ENCODE measurements around the gene FSTL4. TPM values are rescaled to one million over a fixed set of nuclear protein-coding genes. Genes with fewer than 3 reads are reported as not detected.

FSTL4 gene
- total and polyA plus RNA-seq, 2 donors (not counting 1 experiment from before 2014, with no cell fraction given), result 0.31 to 6.7 TPM

DNA sequence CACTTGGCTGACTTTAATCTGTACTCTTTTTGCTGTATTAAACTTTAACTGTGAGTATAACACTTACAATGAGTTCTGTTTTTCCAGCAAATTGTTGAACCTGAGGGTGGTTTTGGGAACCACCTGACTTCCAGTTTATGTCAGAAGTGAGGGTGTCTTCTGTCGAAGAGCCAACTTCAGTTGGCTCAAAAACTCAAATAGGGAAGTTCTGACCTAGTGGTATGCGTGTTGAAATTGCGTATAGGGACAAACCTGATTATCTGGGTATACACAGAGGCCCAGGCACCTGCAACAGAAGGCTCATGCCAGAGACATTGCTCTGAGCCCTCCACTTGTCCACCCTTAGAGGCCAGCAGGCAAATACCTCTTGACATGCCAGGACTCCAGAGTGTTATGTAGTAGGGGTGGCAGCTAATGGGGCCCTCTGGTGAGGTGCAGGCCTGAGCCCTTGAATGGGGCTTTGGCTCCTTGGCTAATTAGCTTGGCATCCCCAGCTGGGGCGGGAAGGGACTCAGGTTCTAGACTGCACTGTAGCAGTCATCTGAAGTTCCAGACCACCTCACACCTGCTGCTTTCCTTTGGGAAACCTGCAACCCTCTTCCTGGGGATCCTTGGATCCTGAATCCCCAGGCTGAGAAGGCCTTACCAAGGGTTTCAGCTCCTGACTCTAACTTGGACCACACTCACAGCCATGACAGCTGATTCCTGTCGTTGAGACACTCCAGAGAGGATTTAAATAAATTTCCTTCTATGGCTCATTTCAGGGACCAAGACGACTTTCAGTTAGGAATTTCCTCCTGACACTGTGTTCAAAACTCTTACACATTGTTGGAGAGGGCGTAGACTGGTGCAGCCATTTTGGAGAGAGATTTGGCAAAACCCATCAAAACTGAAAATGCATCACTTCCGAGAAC lies 370.9 kb downstream of the FSTL4 start:
- H3K9me3 Mint-ChIP-seq (ENCODE audit: insufficient read depth), result no peaks in the 10 kb centered on the region
- H3K27me3 ChIP-seq (replicated peaks in 1 of 4; ENCODE audit: control extremely low read depth in 1 of 4, control insufficient read depth in 3 of 4, insufficient read depth in 4 of 4, low read length in 3 of 4), result no peaks in the 10 kb centered on the region
- DNase-seq, result no peak
- H2AFZ ChIP-seq (ENCODE audit: insufficient read depth, low read depth, low read length, poor library complexity, severe bottlenecking), result no peak overlapping the region
- no peak overlapping the region for H3K27ac ChIP-seq (ENCODE audit: low read length in 2 of 2)
- H3K79me2 ChIP-seq (ENCODE audit: control insufficient read depth, insufficient read depth, low read length), result no peaks in the 10 kb centered on the region
- peaks cover 4% of the 10 kb centered on the region for H3K4me1 Mint-ChIP-seq
- ChIA-PET POLR2A (no interaction called here), CTCF (no interaction called here)
- no peak for ATAC-seq (ENCODE audit: low read depth)
- H3K4me3 ChIP-seq (ENCODE audit: control extremely low read depth in 1 of 5, extremely low read depth in 1 of 5, insufficient read depth in 1 of 5, low read depth in 2 of 5, low read length in 4 of 5), result no peak overlapping the region
- H3K9me3 ChIP-seq (ENCODE audit: control extremely low read depth in 1 of 3, control insufficient read depth in 2 of 3, insufficient read depth in 1 of 3, low read length in 2 of 3), result no peaks in the 10 kb centered on the region
- no peaks in the 10 kb centered on the region for H3K36me3 ChIP-seq (replicated peaks in 1 of 2; ENCODE audit: control extremely low read depth in 1 of 2, control insufficient read depth in 1 of 2, extremely low read depth in 1 of 2, insufficient read depth in 2 of 2, low read length in 1 of 2)
- H3K4me3 Mint-ChIP-seq, result no peak overlapping the region
- WGBS (ENCODE audit: insufficient coverage), result 54% methylated on average over 5 of the region's 8 CpGs
- no peak overlapping the region for H3K4me2 ChIP-seq (replicated peaks; ENCODE audit: low read depth, low read length, poor library complexity, severe bottlenecking)
- H3K9ac ChIP-seq (ENCODE audit: low read length), result no peak overlapping the region
- H3K27ac Mint-ChIP-seq, result no peak overlapping the region
- no peaks in the 10 kb centered on the region for H4K20me1 ChIP-seq (ENCODE audit: control insufficient read depth, insufficient read depth, low read length, poor library complexity, severe bottlenecking)
- H3K27me3 Mint-ChIP-seq, result peaks cover 3% of the 10 kb centered on the region
- intact Hi-C loops (cut with micrococcal nuclease), result no loop called here
- H3K4me1 ChIP-seq (ENCODE audit: control insufficient read depth in 2 of 2, insufficient read depth in 2 of 2, low read length in 2 of 2), result no peaks in the 10 kb centered on the region
- TF ChIP-seq EZH2 (IDR thresholded peaks at IDR 0.05; ENCODE audit: borderline replicate concordance, insufficient read depth, low read depth, low read length, poor library complexity, severe bottlenecking), result no peak
- TF ChIP-seq, protein P1, sequence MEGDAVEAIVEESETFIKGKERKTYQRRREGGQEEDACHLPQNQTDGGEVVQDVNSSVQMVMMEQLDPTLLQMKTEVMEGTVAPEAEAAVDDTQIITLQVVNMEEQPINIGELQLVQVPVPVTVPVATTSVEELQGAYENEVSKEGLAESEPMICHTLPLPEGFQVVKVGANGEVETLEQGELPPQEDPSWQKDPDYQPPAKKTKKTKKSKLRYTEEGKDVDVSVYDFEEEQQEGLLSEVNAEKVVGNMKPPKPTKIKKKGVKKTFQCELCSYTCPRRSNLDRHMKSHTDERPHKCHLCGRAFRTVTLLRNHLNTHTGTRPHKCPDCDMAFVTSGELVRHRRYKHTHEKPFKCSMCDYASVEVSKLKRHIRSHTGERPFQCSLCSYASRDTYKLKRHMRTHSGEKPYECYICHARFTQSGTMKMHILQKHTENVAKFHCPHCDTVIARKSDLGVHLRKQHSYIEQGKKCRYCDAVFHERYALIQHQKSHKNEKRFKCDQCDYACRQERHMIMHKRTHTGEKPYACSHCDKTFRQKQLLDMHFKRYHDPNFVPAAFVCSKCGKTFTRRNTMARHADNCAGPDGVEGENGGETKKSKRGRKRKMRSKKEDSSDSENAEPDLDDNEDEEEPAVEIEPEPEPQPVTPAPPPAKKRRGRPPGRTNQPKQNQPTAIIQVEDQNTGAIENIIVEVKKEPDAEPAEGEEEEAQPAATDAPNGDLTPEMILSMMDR (IDR thresholded peaks at IDR 0.05), result no peak

DNA sequence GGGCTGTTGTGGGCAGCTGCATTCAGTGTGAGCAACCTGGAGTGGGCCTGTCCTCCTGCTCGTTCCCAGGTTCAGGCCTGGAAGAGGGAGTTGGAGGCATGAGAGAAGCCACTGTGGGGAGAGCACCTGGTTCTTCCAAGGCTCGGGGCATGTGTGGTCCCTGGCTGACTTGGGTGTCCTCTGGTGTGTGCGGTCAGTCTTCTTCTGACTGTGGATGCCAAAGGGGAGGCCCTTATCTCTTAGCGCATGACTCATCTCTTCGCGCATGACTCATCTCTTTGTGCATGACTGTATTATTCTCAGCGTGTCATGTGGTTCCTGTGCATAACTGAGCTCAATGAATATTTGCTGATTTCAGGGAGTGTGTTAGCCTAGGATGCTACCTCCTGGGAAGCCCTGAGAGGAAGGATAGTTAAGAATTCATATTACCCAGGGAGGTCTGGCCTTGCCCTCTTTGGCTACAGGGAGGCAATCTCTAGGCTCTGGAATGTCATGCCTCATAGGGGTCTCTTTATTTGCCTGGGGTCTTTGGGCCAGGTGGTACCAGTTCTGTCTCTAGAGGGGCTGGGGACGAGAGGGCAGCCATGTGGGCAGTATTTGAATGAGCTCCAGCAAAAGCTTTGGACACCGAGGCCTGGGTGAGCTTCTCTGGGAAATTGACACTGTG lies 371.8 kb downstream of the FSTL4 start:
- Histone ChIP-seq H3K4me3 (ENCODE audit: control extremely low read depth in 1 of 5, extremely low read depth in 1 of 5, insufficient read depth in 1 of 5, low read depth in 2 of 5, low read length in 4 of 5) (no peak overlapping the region), H4K20me1 (ENCODE audit: control insufficient read depth, insufficient read depth, low read length, poor library complexity, severe bottlenecking) (no peaks in the 10 kb centered on the region), H3K27me3 (replicated peaks in 1 of 4; ENCODE audit: control extremely low read depth in 1 of 4, control insufficient read depth in 3 of 4, insufficient read depth in 4 of 4, low read length in 3 of 4) (no peaks in the 10 kb centered on the region), H3K9ac (ENCODE audit: low read length) (no peak overlapping the region), H3K4me2 (replicated peaks; ENCODE audit: low read depth, low read length, poor library complexity, severe bottlenecking) (no peak overlapping the region), H2AFZ (ENCODE audit: insufficient read depth, low read depth, low read length, poor library complexity, severe bottlenecking) (no peak overlapping the region), H3K27ac (ENCODE audit: low read length in 2 of 2) (no peak overlapping the region), H3K9me3 (ENCODE audit: control extremely low read depth in 1 of 3, control insufficient read depth in 2 of 3, insufficient read depth in 1 of 3, low read length in 2 of 3) (no peaks in the 10 kb centered on the region), H3K4me1 (ENCODE audit: control insufficient read depth in 2 of 2, insufficient read depth in 2 of 2, low read length in 2 of 2) (no peaks in the 10 kb centered on the region), H3K36me3 (replicated peaks in 1 of 2; ENCODE audit: control extremely low read depth in 1 of 2, control insufficient read depth in 1 of 2, extremely low read depth in 1 of 2, insufficient read depth in 2 of 2, low read length in 1 of 2) (no peaks in the 10 kb centered on the region), H3K79me2 (ENCODE audit: control insufficient read depth, insufficient read depth, low read length) (no peaks in the 10 kb centered on the region)
- intact Hi-C loops (cut with micrococcal nuclease), result no loop called here
- H3K4me1 Mint-ChIP-seq, result peaks cover 4% of the 10 kb centered on the region
- ChIA-PET CTCF (no interaction called here), POLR2A (no interaction called here)
- no peaks in the 10 kb centered on the region for H3K9me3 Mint-ChIP-seq (ENCODE audit: insufficient read depth)
- no peak overlapping the region for H3K4me3 Mint-ChIP-seq
- ATAC-seq (ENCODE audit: low read depth) (no peak), DNase-seq (no peak)
- H3K27ac Mint-ChIP-seq, result no peak overlapping the region
- peaks cover 4% of the 10 kb centered on the region for H3K27me3 Mint-ChIP-seq
- TF ChIP-seq EZH2 (IDR thresholded peaks at IDR 0.05; ENCODE audit: borderline replicate concordance, insufficient read depth, low read depth, low read length, poor library complexity, severe bottlenecking), result no peak
- TF ChIP-seq, protein P1 (IDR thresholded peaks at IDR 0.05), result no peak
- WGBS (ENCODE audit: insufficient coverage), result 85% methylated on average over 9 of the region's 9 CpGs

Data from B cell (primary cell).